Measurements from ENCODE around the gene MORC3.

GRCh38 chr21:36395353-36396111, 75.5 kb downstream of the MORC3 start:
- no peak for TF ChIP-seq POLR2AphosphoS5 (IDR thresholded peaks at IDR 0.05; ENCODE audit: low read depth, low read length)
- no peak for TF ChIP-seq EZH2 (IDR thresholded peaks at IDR 0.05)
- TF ChIP-seq POLR2A (IDR thresholded peaks at IDR 0.05; ENCODE audit: borderline replicate concordance, extremely low read depth, insufficient read depth, insufficient read length): no peak
- TF ChIP-seq CTCF (IDR thresholded peaks at IDR 0.05 in 2 of 3, conservative IDR thresholded peaks at IDR 0.05 in 1 of 3; ENCODE audit: borderline replicate concordance in 1 of 3, insufficient read depth in 1 of 3, low read depth in 2 of 3, low read length in 2 of 3): no peak
- TF ChIP-seq EZH2phosphoT487 (IDR thresholded peaks at IDR 0.05; ENCODE audit: borderline replicate concordance): no peak

All from HCT116 (cell line).